C4-2B (cell line): ENCODE data around the gene FOXP3.

Experiments used
- CTCF ChIP-seq: fragments of 450-650 bp; conservative IDR thresholded peaks from 2 replicates; pipeline ENCODE4 v1.5.1; 2017; ENCODE audit warnings: mild to moderate bottlenecking
- ZFX ChIP-seq: fragments of 450-650 bp; IDR thresholded peaks from 2 replicates; pipeline ENCODE4 v1.6.1; 2017

- no peak for TF ChIP-seq CTCF
- TF ChIP-seq ZFX: no peak
These were observed 45.9 kb upstream of the FOXP3 start for GRCh38 chrX:49310371-49310770.
